Pancreas (tissue), 10 donors: ENCODE results near the gene LCK. TPM values are rescaled to one million over a fixed set of nuclear protein-coding genes. Genes with fewer than 3 reads are reported as not detected.

Experiments used
- ATAC-seq, 4 donors: fragments of 200-7000 bp; cut with Tn5 transposase; one replicate each; pipeline versions ENCODE4 v1.8.0 to v1.9.1; 2020; ENCODE audit warnings: mild to moderate bottlenecking in 4 of 4, moderate library complexity in 4 of 4
- DNase-seq, 6 donors: peaks; one replicate each; pipeline ENCODE4 v3.0.0-alpha.2; 2020
- FAIRE-seq: peaks from 2 replicates; lab custom pipeline; 2012; peaks lifted over from hg19 to GRCh38; lab: Jason Lieb, UNC
- H3K27ac ChIP-seq, 4 donors: fragments of 200-600 bp; sonication (generic); 1 replicate in 3 of 4; 2 replicates in 1 of 4; pipeline versions ENCODE4 v1.5.0 to v1.8.0; 2020
- H3K27me3 ChIP-seq, 4 donors: fragments of 200-600 bp; one replicate each; pipeline ENCODE4 v1.8.0; 2021
- H3K36me3 ChIP-seq, 3 donors: fragments of 200-600 bp; sonication (generic) in 1 of 3; one replicate each; pipeline versions ENCODE4 v1.5.0 to v1.8.0; 2020 to 2021
- H3K4me1 ChIP-seq, 3 donors: fragments of 200-600 bp; one replicate each; pipeline ENCODE4 v1.8.0; 2021
- H3K4me3 ChIP-seq, 4 donors: fragments of 200-600 bp; sonication (generic) in 2 of 4; one replicate each; pipeline versions ENCODE4 v1.5.0 to v1.8.0; 2020 to 2021
- H3K9me3 ChIP-seq, 4 donors: fragments of 200-600 bp; one replicate each; pipeline ENCODE4 v1.8.0; 2021
- whole genome bisulfite sequencing, 2 donors: extraction: QIAGEN DNeasy Blood & Tissue Kit; methylation state at CpG; one replicate each; pipeline ENCODE4 v1.1.7; 2013; 5-methylcytosine and 5-hydroxymethylcytosine counted together
- intact Hi-C, 3 donors: fragments of 100-400 bp; cut with DNase I; formaldehyde crosslinking; loops; one replicate each; pipeline versions ENCODE4 v1.11.1 to v1.14.2; 2022
- polyA plus RNA-seq, 2 donors: library from polyadenylated mRNA; stranded (reverse); fragments of 200-250 nt; gene quantifications; one replicate each; pipeline ENCODE4 v1.2.3, GENCODE V29; 2013
- total RNA-seq, 6 donors: library from RNA; stranded (reverse); fragmentation: NEBNext Ultra II Directional in 4 of 6; extraction: Animal tissue kit (Norgen Biotek cat#: 25700) in 4 of 6; gene quantifications; one replicate each; pipeline versions ENCODE4 v1.2.1 to v1.2.4, GENCODE V29; 2021 to 2023
- TF ChIP-seq, protein P1 (sequence below), 4 donors: fragments of 200-600 bp; sonication (generic) in 3 of 4; IDR thresholded peaks; one replicate each; pipeline versions ENCODE4 v1.5.0 to v1.8.0; 2021; ENCODE audit warnings: antibody characterized with exemption in 4 of 4
- donor health status: healthy with polysubstance abuse.
- donor health status: DM: no; HTN: no; CAD: no; lungs with moderate emphysema.
- donor health status: DM: no; HTN: no; CAD: no.
- donor health status: control.
- donor health status: control.
- donor health status: Bipolar disorder and iron deficiency.
- donor health status: DM: yes; HTN: yes; CAD: no.
- donor health status: DM: no; HTN: no; CAD: no.
- donor health status: DM: no; HTN: no; CAD: no.
- donor health status: DM: yes; HTN: yes; CAD: no.

Gene LCK
- total and polyA plus RNA-seq, 8 donors, result 0.09 to 1.6 (median 0.85) TPM

DNA sequence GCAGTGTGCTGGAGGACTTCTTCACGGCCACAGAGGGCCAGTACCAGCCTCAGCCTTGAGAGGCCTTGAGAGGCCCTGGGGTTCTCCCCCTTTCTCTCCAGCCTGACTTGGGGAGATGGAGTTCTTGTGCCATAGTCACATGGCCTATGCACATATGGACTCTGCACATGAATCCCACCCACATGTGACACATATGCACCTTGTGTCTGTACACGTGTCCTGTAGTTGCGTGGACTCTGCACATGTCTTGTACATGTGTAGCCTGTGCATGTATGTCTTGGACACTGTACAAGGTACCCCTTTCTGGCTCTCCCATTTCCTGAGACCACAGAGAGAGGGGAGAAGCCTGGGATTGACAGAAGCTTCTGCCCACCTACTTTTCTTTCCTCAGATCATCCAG, 34.6 kb downstream of the LCK start:
- Histone ChIP-seq H3K27me3 (no peaks in the 10 kb centered on the region), H3K36me3 (no peaks in the 10 kb centered on the region), H3K4me1 (peaks cover 0 to 7% (median 0%) of the 10 kb centered on the region in 3 donors), H3K9me3 (no peaks in the 10 kb centered on the region), H3K27ac (no peak overlapping the region), H3K4me3 (no peak overlapping the region)
- intact Hi-C loops, result no loop called here
- 87 to 89% methylated on average over 3 of the region's 3 CpGs for WGBS, 2 donors
- DNase-seq, result no peak
- FAIRE-seq, result no peak
- TF ChIP-seq, protein P1, sequence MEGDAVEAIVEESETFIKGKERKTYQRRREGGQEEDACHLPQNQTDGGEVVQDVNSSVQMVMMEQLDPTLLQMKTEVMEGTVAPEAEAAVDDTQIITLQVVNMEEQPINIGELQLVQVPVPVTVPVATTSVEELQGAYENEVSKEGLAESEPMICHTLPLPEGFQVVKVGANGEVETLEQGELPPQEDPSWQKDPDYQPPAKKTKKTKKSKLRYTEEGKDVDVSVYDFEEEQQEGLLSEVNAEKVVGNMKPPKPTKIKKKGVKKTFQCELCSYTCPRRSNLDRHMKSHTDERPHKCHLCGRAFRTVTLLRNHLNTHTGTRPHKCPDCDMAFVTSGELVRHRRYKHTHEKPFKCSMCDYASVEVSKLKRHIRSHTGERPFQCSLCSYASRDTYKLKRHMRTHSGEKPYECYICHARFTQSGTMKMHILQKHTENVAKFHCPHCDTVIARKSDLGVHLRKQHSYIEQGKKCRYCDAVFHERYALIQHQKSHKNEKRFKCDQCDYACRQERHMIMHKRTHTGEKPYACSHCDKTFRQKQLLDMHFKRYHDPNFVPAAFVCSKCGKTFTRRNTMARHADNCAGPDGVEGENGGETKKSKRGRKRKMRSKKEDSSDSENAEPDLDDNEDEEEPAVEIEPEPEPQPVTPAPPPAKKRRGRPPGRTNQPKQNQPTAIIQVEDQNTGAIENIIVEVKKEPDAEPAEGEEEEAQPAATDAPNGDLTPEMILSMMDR (IDR thresholded peaks at IDR 0.05), result no peak
- ATAC-seq, result no peak

DNA sequence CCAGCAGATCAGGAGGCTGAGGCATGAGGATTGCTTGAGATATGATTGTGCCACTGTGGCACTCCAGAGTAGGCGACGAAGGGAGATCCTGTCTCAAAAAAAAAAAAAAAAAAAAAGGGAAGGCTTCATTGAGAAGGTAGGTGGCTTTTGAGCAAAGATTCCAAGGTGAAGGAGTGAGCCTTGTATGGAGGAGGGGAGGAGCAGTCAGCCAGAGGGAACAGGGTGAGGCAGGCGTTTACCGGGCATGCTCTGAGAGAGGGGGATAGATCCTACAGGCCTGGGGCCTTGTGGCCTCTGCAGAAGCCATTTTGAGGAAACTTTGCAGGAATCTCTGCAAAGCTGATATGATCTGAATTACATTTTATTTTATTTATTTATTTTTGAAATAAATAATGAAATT, 35.7 kb downstream of the LCK start:
- FAIRE-seq, result no peak
- Histone ChIP-seq H3K27me3 (no peaks in the 10 kb centered on the region), H3K4me1 (peaks cover 0 to 11% (median 7%) of the 10 kb centered on the region in 3 donors), H3K9me3 (no peaks in the 10 kb centered on the region), H3K36me3 (no peaks in the 10 kb centered on the region), H3K4me3 (no peak overlapping the region), H3K27ac (no peak overlapping the region)
- WGBS, 2 donors, result 97 to 98% methylated on average over 4 of the region's 4 CpGs
- intact Hi-C loops, result no loop called here
- TF ChIP-seq, protein P1 (IDR thresholded peaks at IDR 0.05), result no peak
- DNase-seq, result no peak
- ATAC-seq, result no peak

DNA sequence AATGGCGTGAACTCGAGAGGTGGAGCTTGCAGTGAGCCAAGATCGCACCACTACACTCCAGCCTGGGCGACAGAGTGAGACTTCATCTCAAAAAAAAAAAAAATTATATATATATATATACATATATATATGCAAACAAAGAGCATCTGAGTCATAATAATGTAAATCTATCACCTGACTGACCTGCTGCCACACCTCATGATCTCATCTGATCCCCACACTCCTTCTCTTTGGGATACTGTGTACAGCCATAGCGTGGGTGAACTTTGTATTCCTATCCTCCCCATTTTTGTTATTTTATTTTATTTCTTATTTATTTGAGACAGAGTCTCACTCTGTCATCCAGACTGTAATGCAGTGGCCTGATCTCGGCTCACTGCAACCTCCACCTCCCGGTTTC, 38.2 kb downstream of the LCK start:
- intact Hi-C loops, result no loop called here
- Histone ChIP-seq H3K9me3 (no peaks in the 10 kb centered on the region), H3K4me1 (peaks cover 0 to 11% (median 7%) of the 10 kb centered on the region in 3 donors), H3K27me3 (no peaks in the 10 kb centered on the region), H3K27ac (no peak overlapping the region), H3K4me3 (no peak overlapping the region), H3K36me3 (no peaks in the 10 kb centered on the region)
- no peak for DNase-seq
- WGBS, 2 donors, result 96% methylated on average over 7 of the region's 7 CpGs
- no peak for FAIRE-seq
- TF ChIP-seq, protein P1 (IDR thresholded peaks at IDR 0.05), result no peak
- no peak for ATAC-seq

DNA sequence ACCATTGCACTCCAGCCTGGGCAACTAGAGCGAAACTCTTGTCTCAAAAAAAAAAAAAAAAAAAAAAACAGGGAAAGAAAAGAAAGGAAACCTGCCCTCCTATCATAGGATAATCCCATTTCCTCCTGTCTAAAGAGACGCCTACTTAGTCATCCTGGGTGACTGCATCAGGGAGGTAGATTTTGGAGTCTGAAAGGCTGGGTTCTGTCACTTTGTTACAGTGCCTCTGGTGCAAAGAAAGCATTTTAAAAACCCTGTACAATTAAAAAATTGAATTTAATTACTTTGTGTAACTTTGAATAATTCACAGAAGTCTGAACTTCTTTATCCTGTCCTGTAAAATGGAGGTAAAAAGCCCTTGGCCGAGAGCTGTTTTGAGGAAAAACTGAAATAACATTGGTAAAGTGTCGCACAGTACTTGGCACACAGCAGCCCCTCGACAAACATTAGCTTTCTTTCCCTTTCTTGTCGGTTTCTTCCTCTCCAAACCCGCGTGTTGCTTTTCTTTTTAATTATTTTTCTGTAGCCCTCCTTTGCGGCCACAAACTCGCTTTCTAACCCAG, 40.2 kb downstream of the LCK start:
- H3K27ac ChIP-seq, result peak overlapping the region; percentile 63 to 86 (median 79)
- no peak for DNase-seq
- no peaks in the 10 kb centered on the region for H3K27me3 ChIP-seq
- no peaks in the 10 kb centered on the region for H3K9me3 ChIP-seq
- no peaks in the 10 kb centered on the region for H3K36me3 ChIP-seq
- peaks cover 0 to 11% (median 7%) of the 10 kb centered on the region in 3 donors for H3K4me1 ChIP-seq
- intact Hi-C loops, result no loop called here
- peak in 2 of 4 donors; percentile 15 to 54 for ATAC-seq
- TF ChIP-seq, protein P1 (IDR thresholded peaks at IDR 0.05), result no peak
- no peak for FAIRE-seq
- H3K4me3 ChIP-seq, result peak overlapping the region; percentile 47 to 84 (median 66)
- WGBS, 2 donors, result 43 to 44% methylated on average over 10 of the region's 10 CpGs
